A204.1 (cell line): Measurements from ENCODE around the gene WWOX.

ENCODE experiments used
- FAIRE-seq: peaks from 2 replicates; lab custom pipeline; 2012; peaks lifted over from hg19 to GRCh38; lab: Jason Lieb, UNC

Gene WWOX

GRCh38 chr16:79158337-79158736 lies 1058.9 kb downstream of the WWOX start:
- FAIRE-seq = no peak

GRCh38 chr16:79159261-79160049 lies 1060.0 kb downstream of the WWOX start:
- no peak for FAIRE-seq

- FAIRE-seq = no peak
Measured at GRCh38 chr16:79162977-79163376, 1063.5 kb downstream of the WWOX start.

GRCh38 chr16:79163691-79164387 lies 1064.4 kb downstream of the WWOX start:
- no peak for FAIRE-seq

- FAIRE-seq = no peak
Measured at GRCh38 chr16:79164388-79164995, 1065.0 kb downstream of the WWOX start.

GRCh38 chr16:79165079-79165478 lies 1065.6 kb downstream of the WWOX start:
- no peak for FAIRE-seq

- no peak for FAIRE-seq
Measured at GRCh38 chr16:79165506-79165905, 1066.1 kb downstream of the WWOX start.

- no peak for FAIRE-seq
Measured at GRCh38 chr16:79167893-79168292, 1068.4 kb downstream of the WWOX start.

GRCh38 chr16:79168321-79168720 lies 1068.9 kb downstream of the WWOX start:
- FAIRE-seq = no peak

- no peak for FAIRE-seq
Measured at GRCh38 chr16:79169239-79169638, 1069.8 kb downstream of the WWOX start.

- FAIRE-seq = no peak
Measured at GRCh38 chr16:79170555-79171246, 1071.2 kb downstream of the WWOX start.

- FAIRE-seq = no peak
Measured at GRCh38 chr16:79171504-79171903, 1072.0 kb downstream of the WWOX start.

- FAIRE-seq = no peak
Measured at GRCh38 chr16:79171931-79172705, 1072.7 kb downstream of the WWOX start.

- FAIRE-seq = no peak
Measured at GRCh38 chr16:79172976-79173500, 1073.6 kb downstream of the WWOX start.

GRCh38 chr16:79173919-79174318 lies 1074.5 kb downstream of the WWOX start:
- FAIRE-seq = no peak

- FAIRE-seq = no peak
Measured at GRCh38 chr16:79175286-79176057, 1076.0 kb downstream of the WWOX start.

GRCh38 chr16:79177018-79177417 lies 1077.6 kb downstream of the WWOX start:
- FAIRE-seq = no peak

GRCh38 chr16:79181419-79181818 lies 1082.0 kb downstream of the WWOX start:
- no peak for FAIRE-seq

GRCh38 chr16:79182616-79183015 lies 1083.2 kb downstream of the WWOX start:
- no peak for FAIRE-seq

GRCh38 chr16:79183571-79183970 lies 1084.1 kb downstream of the WWOX start:
- FAIRE-seq = no peak

GRCh38 chr16:79184464-79185030 lies 1085.1 kb downstream of the WWOX start:
- no peak for FAIRE-seq
